ENCODE measurements around the gene KRT24. TPM values are rescaled to one million over a fixed set of nuclear protein-coding genes. Genes with fewer than 3 reads are reported as not detected.

The KRT24 gene
- total RNA-seq, 4 donors from 2014 or later, result 0.20 TPM; not detected in 3

GRCh38 chr17:40686192-40686591 is 17.4 kb downstream of the KRT24 start:
- no peak overlapping the region for H3K27ac ChIP-seq
- H3K9me3 ChIP-seq, result no peaks in the 10 kb centered on the region
- DNase-seq (ENCODE audit: low spot score in 2 of 2), result no peak
- H3K4me3 ChIP-seq, result no peak overlapping the region
- no peaks in the 10 kb centered on the region for H3K4me1 ChIP-seq
- WGBS, 2 donors, result 71 to 77% methylated on average over 4 of the region's 4 CpGs
- H3K27me3 ChIP-seq, result no peaks in the 10 kb centered on the region
- no peaks in the 10 kb centered on the region for H3K36me3 ChIP-seq
- TF ChIP-seq, protein P1, sequence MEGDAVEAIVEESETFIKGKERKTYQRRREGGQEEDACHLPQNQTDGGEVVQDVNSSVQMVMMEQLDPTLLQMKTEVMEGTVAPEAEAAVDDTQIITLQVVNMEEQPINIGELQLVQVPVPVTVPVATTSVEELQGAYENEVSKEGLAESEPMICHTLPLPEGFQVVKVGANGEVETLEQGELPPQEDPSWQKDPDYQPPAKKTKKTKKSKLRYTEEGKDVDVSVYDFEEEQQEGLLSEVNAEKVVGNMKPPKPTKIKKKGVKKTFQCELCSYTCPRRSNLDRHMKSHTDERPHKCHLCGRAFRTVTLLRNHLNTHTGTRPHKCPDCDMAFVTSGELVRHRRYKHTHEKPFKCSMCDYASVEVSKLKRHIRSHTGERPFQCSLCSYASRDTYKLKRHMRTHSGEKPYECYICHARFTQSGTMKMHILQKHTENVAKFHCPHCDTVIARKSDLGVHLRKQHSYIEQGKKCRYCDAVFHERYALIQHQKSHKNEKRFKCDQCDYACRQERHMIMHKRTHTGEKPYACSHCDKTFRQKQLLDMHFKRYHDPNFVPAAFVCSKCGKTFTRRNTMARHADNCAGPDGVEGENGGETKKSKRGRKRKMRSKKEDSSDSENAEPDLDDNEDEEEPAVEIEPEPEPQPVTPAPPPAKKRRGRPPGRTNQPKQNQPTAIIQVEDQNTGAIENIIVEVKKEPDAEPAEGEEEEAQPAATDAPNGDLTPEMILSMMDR (IDR thresholded peaks at IDR 0.05), result no peak
- TF ChIP-seq EP300 (IDR thresholded peaks at IDR 0.05) (no peak), POLR2A (IDR thresholded peaks at IDR 0.05) (no peak)

GRCh38 chr17:40680998-40681397 is 22.6 kb downstream of the KRT24 start:
- Histone ChIP-seq H3K27ac (no peak overlapping the region), H3K27me3 (peaks cover 0 to 21% of the 10 kb centered on the region in 2 donors), H3K4me3 (no peak overlapping the region), H3K36me3 (no peaks in the 10 kb centered on the region), H3K9me3 (no peaks in the 10 kb centered on the region), H3K4me1 (no peaks in the 10 kb centered on the region)
- TF ChIP-seq, protein P1 (IDR thresholded peaks at IDR 0.05), result no peak
- TF ChIP-seq POLR2A (IDR thresholded peaks at IDR 0.05) (no peak), EP300 (IDR thresholded peaks at IDR 0.05) (no peak)
- no peak for DNase-seq (ENCODE audit: low spot score in 2 of 2)

DNA sequence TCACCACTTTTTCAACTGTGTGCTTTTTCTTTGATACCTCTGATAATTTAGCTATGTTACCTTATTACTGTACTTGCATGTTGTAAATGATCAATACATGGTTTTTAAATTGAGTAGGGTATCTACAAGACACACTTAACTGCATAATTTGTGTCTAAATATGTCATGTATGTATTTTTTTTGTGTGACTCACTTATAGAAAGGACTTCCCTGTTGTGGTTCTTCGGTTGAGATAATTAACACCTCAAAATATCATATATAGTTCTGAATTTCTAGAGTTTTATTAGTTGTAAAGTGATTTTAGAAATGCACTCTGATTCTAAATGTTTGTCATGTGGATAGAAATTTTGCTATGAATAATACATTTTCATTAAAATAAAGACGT is 24.0 kb downstream of the KRT24 start:
- Histone ChIP-seq H3K9me3 (no peaks in the 10 kb centered on the region), H3K4me3 (no peak overlapping the region), H3K27me3 (peaks cover 0 to 23% of the 10 kb centered on the region in 2 donors), H3K27ac (no peak overlapping the region), H3K4me1 (no peaks in the 10 kb centered on the region), H3K36me3 (no peaks in the 10 kb centered on the region)
- 73 to 83% methylated on average over 2 of the region's 2 CpGs for WGBS, 2 donors
- no peak for DNase-seq (ENCODE audit: low spot score in 2 of 2)
- no peak for TF ChIP-seq POLR2A (IDR thresholded peaks at IDR 0.05)
- TF ChIP-seq EP300 (IDR thresholded peaks at IDR 0.05), result no peak
- TF ChIP-seq, protein P1 (IDR thresholded peaks at IDR 0.05), result no peak

DNA sequence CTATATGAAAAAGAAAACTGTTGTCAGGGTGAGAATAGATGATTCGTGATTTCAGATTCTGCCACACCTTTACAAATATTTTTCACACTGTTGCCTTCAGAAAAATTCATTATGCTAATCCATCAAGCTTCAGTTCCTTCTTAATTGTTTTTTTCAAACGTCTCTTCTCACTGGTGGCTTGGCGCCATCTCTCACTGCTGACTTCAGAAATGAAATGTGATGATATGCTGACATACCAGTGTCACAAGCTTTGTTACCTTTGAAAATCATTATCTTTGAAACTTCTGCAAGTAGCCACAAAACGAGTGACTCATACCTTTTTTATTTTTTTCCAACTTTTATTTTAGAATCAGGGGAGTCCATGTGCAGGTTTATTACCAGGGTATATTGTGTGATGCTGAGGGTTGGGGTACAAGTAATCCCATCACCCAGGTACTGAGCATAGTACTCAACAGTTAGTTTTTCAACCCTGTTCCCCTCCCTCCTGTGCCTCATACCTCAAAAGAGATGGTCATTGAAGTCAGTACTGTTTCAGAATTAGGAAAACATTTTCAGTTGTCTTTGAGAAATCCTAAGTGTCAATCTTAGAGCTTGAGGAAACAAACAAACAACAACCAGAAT is 24.5 kb downstream of the KRT24 start:
- whole genome bisulfite sequencing, 2 donors, result 55 to 59% methylated on average over 4 of the region's 4 CpGs
- TF ChIP-seq EP300 (IDR thresholded peaks at IDR 0.05), result no peak
- TF ChIP-seq POLR2A (IDR thresholded peaks at IDR 0.05), result no peak
- TF ChIP-seq, protein P1 (IDR thresholded peaks at IDR 0.05), result no peak
- DNase-seq (ENCODE audit: low spot score in 2 of 2), result no peak
- H3K9me3 ChIP-seq, result no peaks in the 10 kb centered on the region
- H3K27me3 ChIP-seq, result peaks cover 0 to 23% of the 10 kb centered on the region in 2 donors
- H3K4me3 ChIP-seq, result no peak overlapping the region
- no peaks in the 10 kb centered on the region for H3K4me1 ChIP-seq
- H3K27ac ChIP-seq, result no peak overlapping the region
- H3K36me3 ChIP-seq, result no peaks in the 10 kb centered on the region

GRCh38 chr17:40675905-40676304 is 27.6 kb downstream of the KRT24 start:
- TF ChIP-seq POLR2A (IDR thresholded peaks at IDR 0.05), result no peak
- TF ChIP-seq, protein P1 (IDR thresholded peaks at IDR 0.05), result no peak
- no peak for TF ChIP-seq EP300 (IDR thresholded peaks at IDR 0.05)
- H3K4me3 ChIP-seq, result no peak overlapping the region
- no peaks in the 10 kb centered on the region for H3K36me3 ChIP-seq
- H3K27ac ChIP-seq, result no peak overlapping the region
- no peak for DNase-seq (ENCODE audit: low spot score in 2 of 2)
- WGBS, 2 donors, result 87 to 91% methylated on average over 4 of the region's 4 CpGs
- no peaks in the 10 kb centered on the region for H3K4me1 ChIP-seq
- no peaks in the 10 kb centered on the region for H3K9me3 ChIP-seq
- peaks cover 0 to 23% of the 10 kb centered on the region in 2 donors for H3K27me3 ChIP-seq
